Measurements from ENCODE around the gene SERP2. TPM values are rescaled to one million over a fixed set of nuclear protein-coding genes. Genes with fewer than 3 reads are reported as not detected.

The SERP2 gene
- total RNA-seq, 1 donor from 2014 or later = 14.0 TPM

DNA sequence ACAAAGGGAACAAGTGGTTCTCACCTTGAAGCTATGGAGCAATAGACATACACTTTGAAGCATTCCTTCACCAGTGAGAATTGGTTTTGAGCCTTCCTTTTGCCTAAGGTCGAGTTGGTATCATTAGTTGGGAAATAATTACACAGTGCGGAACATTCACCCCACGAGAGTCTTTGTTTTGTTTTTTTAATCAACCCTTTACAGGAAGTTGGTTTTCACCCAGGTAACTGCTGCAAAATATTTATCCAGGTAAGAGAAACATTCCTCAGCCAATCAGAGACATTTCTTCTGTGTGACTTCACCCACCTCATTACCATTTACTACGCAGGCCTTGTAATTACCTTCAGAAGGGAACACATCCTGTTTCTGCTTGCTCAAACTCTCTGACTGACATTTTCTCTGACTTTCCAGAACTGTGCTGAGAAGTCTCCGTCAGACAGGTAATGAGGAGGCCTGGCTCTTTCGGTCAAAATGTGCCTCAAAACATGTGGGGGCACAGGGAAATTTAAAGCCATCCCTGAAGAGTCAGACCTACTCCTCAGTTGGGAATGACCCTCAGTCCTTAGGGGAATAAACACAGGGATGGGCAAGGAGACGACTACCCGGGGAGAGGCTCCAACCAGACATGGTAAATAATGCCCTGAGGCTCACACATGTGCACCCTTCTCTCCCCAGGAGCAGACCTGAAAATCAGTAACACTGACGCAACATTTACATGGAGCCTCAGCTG, 22.7 kb upstream of the SERP2 start:
- no peak overlapping the region for H3K27ac Mint-ChIP-seq (ENCODE audit: unreplicated experiment)
- no peaks in the 10 kb centered on the region for H3K9me3 Mint-ChIP-seq
- TF ChIP-seq, protein P1, sequence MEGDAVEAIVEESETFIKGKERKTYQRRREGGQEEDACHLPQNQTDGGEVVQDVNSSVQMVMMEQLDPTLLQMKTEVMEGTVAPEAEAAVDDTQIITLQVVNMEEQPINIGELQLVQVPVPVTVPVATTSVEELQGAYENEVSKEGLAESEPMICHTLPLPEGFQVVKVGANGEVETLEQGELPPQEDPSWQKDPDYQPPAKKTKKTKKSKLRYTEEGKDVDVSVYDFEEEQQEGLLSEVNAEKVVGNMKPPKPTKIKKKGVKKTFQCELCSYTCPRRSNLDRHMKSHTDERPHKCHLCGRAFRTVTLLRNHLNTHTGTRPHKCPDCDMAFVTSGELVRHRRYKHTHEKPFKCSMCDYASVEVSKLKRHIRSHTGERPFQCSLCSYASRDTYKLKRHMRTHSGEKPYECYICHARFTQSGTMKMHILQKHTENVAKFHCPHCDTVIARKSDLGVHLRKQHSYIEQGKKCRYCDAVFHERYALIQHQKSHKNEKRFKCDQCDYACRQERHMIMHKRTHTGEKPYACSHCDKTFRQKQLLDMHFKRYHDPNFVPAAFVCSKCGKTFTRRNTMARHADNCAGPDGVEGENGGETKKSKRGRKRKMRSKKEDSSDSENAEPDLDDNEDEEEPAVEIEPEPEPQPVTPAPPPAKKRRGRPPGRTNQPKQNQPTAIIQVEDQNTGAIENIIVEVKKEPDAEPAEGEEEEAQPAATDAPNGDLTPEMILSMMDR (conservative IDR thresholded peaks at IDR 0.05) = no peak
- no peaks in the 10 kb centered on the region for H3K27me3 Mint-ChIP-seq (ENCODE audit: low read depth)
- no peak overlapping the region for H3K4me3 Mint-ChIP-seq
- H3K36me3 Mint-ChIP-seq (ENCODE audit: low read depth) = no peaks in the 10 kb centered on the region
- DNase-seq (ENCODE audit: low read depth, low spot score) = no peak
- H3K4me1 Mint-ChIP-seq = peaks cover 6% of the 10 kb centered on the region

DNA sequence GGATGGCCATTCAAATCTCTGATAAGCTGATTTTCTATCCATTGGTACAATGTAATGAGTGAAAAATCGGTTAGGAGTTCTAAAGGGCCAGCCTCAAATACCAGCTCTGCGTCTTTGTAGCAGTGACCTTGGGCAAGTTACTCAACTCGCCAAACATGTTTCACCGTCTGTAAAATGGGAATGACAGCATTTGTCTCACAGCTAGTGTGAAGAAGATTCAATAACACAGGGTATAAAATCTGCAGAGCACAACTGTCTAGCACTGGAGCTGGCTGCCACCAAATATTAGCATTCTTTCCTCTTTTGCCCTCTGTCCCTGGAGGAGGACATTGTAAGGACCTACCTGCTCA, 22.1 kb upstream of the SERP2 start:
- H3K9me3 Mint-ChIP-seq = no peaks in the 10 kb centered on the region
- peaks cover 6% of the 10 kb centered on the region for H3K4me1 Mint-ChIP-seq
- no peaks in the 10 kb centered on the region for H3K36me3 Mint-ChIP-seq (ENCODE audit: low read depth)
- H3K27ac Mint-ChIP-seq (ENCODE audit: unreplicated experiment) = no peak overlapping the region
- H3K27me3 Mint-ChIP-seq (ENCODE audit: low read depth) = no peaks in the 10 kb centered on the region
- H3K4me3 Mint-ChIP-seq = no peak overlapping the region
- DNase-seq (ENCODE audit: low read depth, low spot score) = no peak
- TF ChIP-seq, protein P1 (conservative IDR thresholded peaks at IDR 0.05) = no peak

DNA sequence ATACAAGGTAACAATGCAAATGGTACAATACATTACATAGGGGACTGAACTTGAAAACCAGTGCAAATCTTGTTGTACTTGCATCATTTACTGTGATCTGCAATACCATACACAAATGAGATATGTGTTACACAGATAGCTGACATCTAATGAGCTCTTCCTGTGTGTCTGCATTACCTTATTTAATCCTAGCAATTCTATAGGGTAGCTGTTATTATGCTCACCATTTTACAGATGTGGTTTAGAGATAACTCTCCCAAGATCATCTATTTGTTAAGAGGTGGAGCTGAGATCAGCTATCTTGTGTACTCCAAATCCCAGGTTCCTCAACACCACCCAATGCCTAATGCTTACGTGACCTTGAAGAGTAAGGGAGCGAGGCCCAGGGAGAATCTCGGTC, 21.4 kb upstream of the SERP2 start:
- no peaks in the 10 kb centered on the region for H3K9me3 Mint-ChIP-seq
- H3K36me3 Mint-ChIP-seq (ENCODE audit: low read depth) = no peaks in the 10 kb centered on the region
- no peaks in the 10 kb centered on the region for H3K27me3 Mint-ChIP-seq (ENCODE audit: low read depth)
- peaks cover 6% of the 10 kb centered on the region for H3K4me1 Mint-ChIP-seq
- no peak overlapping the region for H3K4me3 Mint-ChIP-seq
- no peak for DNase-seq (ENCODE audit: low read depth, low spot score)
- no peak overlapping the region for H3K27ac Mint-ChIP-seq (ENCODE audit: unreplicated experiment)
- TF ChIP-seq, protein P1 (conservative IDR thresholded peaks at IDR 0.05) = no peak

DNA sequence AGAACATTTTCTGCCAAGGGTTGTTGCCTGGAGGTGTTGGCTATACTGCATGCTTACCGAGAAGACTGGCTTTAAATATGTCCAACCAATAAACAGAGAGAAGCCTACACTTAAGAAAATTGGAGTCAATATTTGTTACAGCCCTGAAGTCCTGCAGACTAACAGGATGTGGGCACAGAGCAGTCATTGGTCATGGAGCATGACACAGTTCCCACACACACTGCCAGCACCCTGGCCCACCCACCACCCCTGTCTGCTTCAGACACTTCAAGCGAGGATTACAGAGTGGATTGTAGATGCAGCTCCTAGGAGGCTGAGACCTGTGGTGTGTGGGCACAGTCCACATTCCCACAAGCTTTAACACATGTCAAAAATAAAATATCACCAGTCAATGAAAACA, 21.0 kb upstream of the SERP2 start:
- Mint-ChIP-seq H3K36me3 (ENCODE audit: low read depth) (no peaks in the 10 kb centered on the region), H3K9me3 (no peaks in the 10 kb centered on the region), H3K4me3 (no peak overlapping the region), H3K27ac (ENCODE audit: unreplicated experiment) (no peak overlapping the region), H3K4me1 (peaks cover 6% of the 10 kb centered on the region), H3K27me3 (ENCODE audit: low read depth) (no peaks in the 10 kb centered on the region)
- DNase-seq (ENCODE audit: low read depth, low spot score) = no peak
- TF ChIP-seq, protein P1 (conservative IDR thresholded peaks at IDR 0.05) = no peak

DNA sequence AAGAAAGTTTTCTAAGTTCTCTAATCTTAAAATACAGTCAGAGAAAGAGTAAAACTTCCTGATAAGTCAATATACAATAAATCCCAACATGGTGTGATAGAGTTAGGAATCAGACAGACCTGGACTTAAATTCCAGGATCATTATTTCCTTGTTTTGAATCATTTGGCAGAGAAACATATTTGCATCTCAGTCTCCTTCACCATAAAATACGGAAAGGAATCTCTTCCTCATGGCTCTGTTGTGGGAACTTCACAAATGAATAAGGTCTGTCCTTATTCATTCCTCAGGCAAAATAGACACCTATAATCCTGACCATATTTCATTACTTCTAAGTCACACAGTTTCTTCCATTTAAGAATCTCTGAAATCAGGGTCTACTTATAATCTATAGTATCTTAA, 19.3 kb upstream of the SERP2 start:
- TF ChIP-seq, protein P1 (conservative IDR thresholded peaks at IDR 0.05) = no peak
- Mint-ChIP-seq H3K27ac (ENCODE audit: unreplicated experiment) (no peak overlapping the region), H3K4me1 (peaks cover 6% of the 10 kb centered on the region), H3K4me3 (no peak overlapping the region), H3K27me3 (ENCODE audit: low read depth) (no peaks in the 10 kb centered on the region), H3K36me3 (ENCODE audit: low read depth) (no peaks in the 10 kb centered on the region), H3K9me3 (no peaks in the 10 kb centered on the region)
- DNase-seq (ENCODE audit: low read depth, low spot score) = no peak

Data from neural crest cell (in vitro differentiated cells).